SJCRH30 (cell line): Measurements from ENCODE around the gene UBE2G2. TPM values are rescaled to one million over a fixed set of nuclear protein-coding genes. Genes with fewer than 3 reads are reported as not detected.

ENCODE experiments used
- DNase-seq, 2 experiments: peaks; one replicate each; pipeline ENCODE4 v3.0.0-alpha.2; 2015 to 2020
- H3K27ac ChIP-seq: fragments of 250-450 bp; sonication (Bioruptor Pico); 2 replicates; pipeline ENCODE4 v1.5.1; 2020; ENCODE audit warnings: mild to moderate bottlenecking, moderate library complexity
- H3K27me3 ChIP-seq: fragments of 250-450 bp; sonication (Bioruptor Pico); 2 replicates; pipeline ENCODE4 v1.5.1; 2020; ENCODE audit warnings: mild to moderate bottlenecking, moderate library complexity
- H3K36me3 ChIP-seq: fragments of 250-450 bp; sonication (Bioruptor Pico); 2 replicates; pipeline ENCODE4 v1.5.1; 2020; ENCODE audit warnings: mild to moderate bottlenecking, moderate library complexity
- H3K4me1 ChIP-seq: fragments of 250-450 bp; sonication (Bioruptor Pico); 2 replicates; pipeline ENCODE4 v1.5.1; 2020; ENCODE audit warnings: mild to moderate bottlenecking, moderate library complexity
- H3K4me3 ChIP-seq: fragments of 250-450 bp; sonication (Bioruptor Pico); 2 replicates; pipeline ENCODE4 v1.5.1; 2020; ENCODE audit warnings: mild to moderate bottlenecking, moderate library complexity
- H3K9me3 ChIP-seq: fragments of 250-450 bp; sonication (Bioruptor Pico); replicated peaks from 2 replicates; pipeline ENCODE4 v1.5.1; 2020; ENCODE audit warnings: mild to moderate bottlenecking, moderate library complexity
- total RNA-seq: library from RNA; depleted of rRNA; stranded (reverse); fragments of >200 nt; shearing (Covaris generic); gene quantifications from 2 replicates; pipeline ENCODE4 v1.2.3, GENCODE V29; 2014

The UBE2G2 gene
- total RNA-seq, 1 experiment from 2014 or later: 90.5 TPM

- no peak overlapping the region for H3K4me3 ChIP-seq
- peak; percentile 42 to 74 for DNase-seq
- no peaks in the 10 kb centered on the region for H3K9me3 ChIP-seq
- no peak overlapping the region for H3K27ac ChIP-seq
- H3K36me3 ChIP-seq: peaks cover 39% of the 10 kb centered on the region
- no peaks in the 10 kb centered on the region for H3K27me3 ChIP-seq
- H3K4me1 ChIP-seq: no peaks in the 10 kb centered on the region
Observed at GRCh38 chr21:44792702-44793591, 8.7 kb downstream of the UBE2G2 start.

- Histone ChIP-seq H3K4me3 (no peak overlapping the region), H3K27ac (no peak overlapping the region), H3K4me1 (no peaks in the 10 kb centered on the region), H3K36me3 (peaks cover 40% of the 10 kb centered on the region), H3K9me3 (no peaks in the 10 kb centered on the region), H3K27me3 (no peaks in the 10 kb centered on the region)
- no peak for DNase-seq
Observed at GRCh38 chr21:44791993-44792392, 9.6 kb downstream of the UBE2G2 start.

- Histone ChIP-seq H3K4me1 (peaks cover 3% of the 10 kb centered on the region; the same call in 1 of the 2 replicates), H3K27me3 (no peaks in the 10 kb centered on the region), H3K27ac (no peak overlapping the region), H3K4me3 (no peak overlapping the region), H3K9me3 (no peaks in the 10 kb centered on the region), H3K36me3 (peaks cover 34% of the 10 kb centered on the region)
- DNase-seq: no peak
Observed at GRCh38 chr21:44791246-44791645, 10.4 kb downstream of the UBE2G2 start.

GRCh38 chr21:44790368-44790767 is 11.3 kb downstream of the UBE2G2 start:
- Histone ChIP-seq H3K27ac (no peak overlapping the region), H3K36me3 (peaks cover 32% of the 10 kb centered on the region), H3K27me3 (no peaks in the 10 kb centered on the region), H3K4me1 (peaks cover 12% of the 10 kb centered on the region; the same call in 1 of the 2 replicates), H3K4me3 (no peak overlapping the region), H3K9me3 (no peaks in the 10 kb centered on the region)
- DNase-seq: no peak

GRCh38 chr21:44789880-44790279 is 11.7 kb downstream of the UBE2G2 start:
- Histone ChIP-seq H3K36me3 (peaks cover 33% of the 10 kb centered on the region), H3K27ac (no peak overlapping the region)
- DNase-seq: no peak

GRCh38 chr21:44785620-44786335 is 15.8 kb downstream of the UBE2G2 start:
- H3K4me3 ChIP-seq: no peak overlapping the region
- DNase-seq: peak; percentile 54 to 67
- no peak overlapping the region for H3K27ac ChIP-seq
- H3K27me3 ChIP-seq: no peaks in the 10 kb centered on the region
- peaks cover 9% of the 10 kb centered on the region for H3K9me3 ChIP-seq
- peaks cover 15% of the 10 kb centered on the region; the same call in 1 of the 2 replicates for H3K4me1 ChIP-seq
- H3K36me3 ChIP-seq: peaks cover 48% of the 10 kb centered on the region

More at GRCh38 chr21:44789880-44790279, 11.7 kb downstream of the UBE2G2 start:
- H3K27me3 ChIP-seq: no peaks in the 10 kb centered on the region
- no peaks in the 10 kb centered on the region for H3K9me3 ChIP-seq
- H3K4me1 ChIP-seq: peaks cover 15% of the 10 kb centered on the region; the same call in 1 of the 2 replicates
- no peak overlapping the region for H3K4me3 ChIP-seq

- Histone ChIP-seq H3K4me3 (no peak overlapping the region), H3K9me3 (peaks cover 9% of the 10 kb centered on the region), H3K27ac (no peak overlapping the region), H3K27me3 (no peaks in the 10 kb centered on the region), H3K4me1 (peaks cover 24% of the 10 kb centered on the region), H3K36me3 (peaks cover 42% of the 10 kb centered on the region)
- DNase-seq: no peak
Observed at GRCh38 chr21:44784810-44785209, 16.8 kb downstream of the UBE2G2 start.

- no peaks in the 10 kb centered on the region for H3K27me3 ChIP-seq
- H3K4me1 ChIP-seq: peaks cover 36% of the 10 kb centered on the region
- H3K36me3 ChIP-seq: peaks cover 43% of the 10 kb centered on the region
- H3K27ac ChIP-seq: no peak overlapping the region
- H3K4me3 ChIP-seq: no peak overlapping the region
- no peak for DNase-seq
- peaks cover 9% of the 10 kb centered on the region for H3K9me3 ChIP-seq
Observed at GRCh38 chr21:44783020-44783696, 18.5 kb downstream of the UBE2G2 start.

- H3K9me3 ChIP-seq: peaks cover 9% of the 10 kb centered on the region
- H3K36me3 ChIP-seq: peaks cover 56% of the 10 kb centered on the region
- peaks cover 29% of the 10 kb centered on the region for H3K4me1 ChIP-seq
- H3K27me3 ChIP-seq: no peaks in the 10 kb centered on the region
- DNase-seq: no peak
- peak overlapping the region; percentile 48; the same call in 1 of the 2 replicates for H3K27ac ChIP-seq
- H3K4me3 ChIP-seq: no peak overlapping the region
Observed at GRCh38 chr21:44780767-44781459, 20.7 kb downstream of the UBE2G2 start.

GRCh38 chr21:44780137-44780502 is 21.5 kb downstream of the UBE2G2 start:
- no peaks in the 10 kb centered on the region for H3K27me3 ChIP-seq
- H3K27ac ChIP-seq: peak overlapping the region; percentile 48
- peaks cover 64% of the 10 kb centered on the region for H3K36me3 ChIP-seq
- peaks cover 9% of the 10 kb centered on the region for H3K9me3 ChIP-seq
- H3K4me3 ChIP-seq: no peak overlapping the region
- H3K4me1 ChIP-seq: peaks cover 27% of the 10 kb centered on the region
- DNase-seq: peak in 1 of 2 experiments; percentile 21

- Histone ChIP-seq H3K9me3 (peaks cover 9% of the 10 kb centered on the region), H3K36me3 (peaks cover 64% of the 10 kb centered on the region), H3K4me3 (no peak overlapping the region), H3K4me1 (peaks cover 32% of the 10 kb centered on the region), H3K27ac (peak overlapping the region; percentile 48), H3K27me3 (no peaks in the 10 kb centered on the region)
- DNase-seq: peak; percentile 59 to 74
Observed at GRCh38 chr21:44779417-44780136, 22.0 kb downstream of the UBE2G2 start.

GRCh38 chr21:44778983-44779382 is 22.6 kb downstream of the UBE2G2 start:
- Histone ChIP-seq H3K4me1 (peaks cover 38% of the 10 kb centered on the region), H3K4me3 (no peak overlapping the region), H3K27me3 (no peaks in the 10 kb centered on the region), H3K9me3 (peaks cover 9% of the 10 kb centered on the region), H3K27ac (peak overlapping the region; percentile 48; the same call in 1 of the 2 replicates), H3K36me3 (peaks cover 64% of the 10 kb centered on the region)
- no peak for DNase-seq

GRCh38 chr21:44778499-44778911 is 23.1 kb downstream of the UBE2G2 start:
- Histone ChIP-seq H3K36me3 (peaks cover 60% of the 10 kb centered on the region), H3K4me3 (no peak overlapping the region), H3K4me1 (peaks cover 41% of the 10 kb centered on the region), H3K9me3 (peaks cover 8% of the 10 kb centered on the region), H3K27me3 (no peaks in the 10 kb centered on the region), H3K27ac (peak overlapping the region; percentile 48; the same call in 1 of the 2 replicates)
- DNase-seq: no peak
